Keratinocyte (primary cell): ENCODE data around the gene CEP78. TPM values are rescaled to one million over a fixed set of nuclear protein-coding genes. Genes with fewer than 3 reads are reported as not detected.
"Not testable (repeated sequence)": the region's sequence is repeated elsewhere in the genome, so short reads cannot be mapped to it uniquely, and the experiment has no call there.

ENCODE experiments used
- DNase-seq: peaks from one replicate; pipeline ENCODE4 v3.0.0-alpha.2; 2011; ENCODE audit warnings: low read depth, missing footprints, low spot score
- FAIRE-seq: peaks from 2 replicates; lab custom pipeline; 2011; peaks lifted over from hg19 to GRCh38; lab: Jason Lieb, UNC
- H2AFZ ChIP-seq: 2 replicates; pipeline ENCODE4 v1.6.0; 2012; ENCODE audit warnings: low read length, control low read depth, inconsistent platforms; ENCODE audit not compliant: control insufficient read depth
- H3K27ac ChIP-seq: 2 replicates; pipeline ENCODE4 v1.5.1; 2011; ENCODE audit warnings: low read length; ENCODE audit not compliant: control insufficient read depth, insufficient read depth
- H3K27me3 ChIP-seq: 3 replicates; pipeline ENCODE4 v1.6.0; 2011; ENCODE audit warnings: low read length; ENCODE audit not compliant: control insufficient read depth, insufficient read depth; ENCODE audit errors: extremely low read depth
- H3K36me3 ChIP-seq, 2 experiments: 2 replicates in 1 of 2; 3 replicates in 1 of 2; pipeline ENCODE4 v1.5.1; 2011; ENCODE audit warnings: low read length in 2 of 2, mild to moderate bottlenecking in 1 of 2; ENCODE audit not compliant: control insufficient read depth in 2 of 2, insufficient read depth in 2 of 2; ENCODE audit errors: extremely low read depth in 1 of 2
- H3K4me1 ChIP-seq: 3 replicates; pipeline ENCODE4 v1.5.1; 2011; ENCODE audit warnings: low read length; ENCODE audit not compliant: control insufficient read depth, insufficient read depth; ENCODE audit errors: extremely low read depth
- H3K4me2 ChIP-seq: 3 replicates; pipeline ENCODE4 v1.6.0; 2011; ENCODE audit warnings: low read depth, low read length; ENCODE audit not compliant: control insufficient read depth, insufficient read depth; ENCODE audit errors: extremely low read depth
- H3K4me3 ChIP-seq, 3 experiments: fragments of 200-600 bp in 1 of 3; sonication (generic) in 1 of 3; 2 replicates in 2 of 3; 3 replicates in 1 of 3; pipeline ENCODE4 v1.5.1; 2011 to 2016; ENCODE audit warnings: low read length in 3 of 3, mild to moderate bottlenecking in 3 of 3, control low read depth in 2 of 3, inconsistent platforms in 1 of 3, low read depth in 1 of 3, mixed read lengths in 1 of 3, mixed run types in 1 of 3, moderate library complexity in 1 of 3; ENCODE audit not compliant: control insufficient read depth in 2 of 3, insufficient read depth in 2 of 3; ENCODE audit errors: extremely low read depth in 1 of 3
- H3K79me2 ChIP-seq: 2 replicates; pipeline ENCODE4 v1.6.0; 2012; ENCODE audit warnings: low read length; ENCODE audit not compliant: control insufficient read depth, insufficient read depth
- H3K9ac ChIP-seq: 3 replicates; pipeline ENCODE4 v1.6.0; 2011; ENCODE audit warnings: low read length; ENCODE audit not compliant: control insufficient read depth, insufficient read depth; ENCODE audit errors: extremely low read depth
- H3K9me1 ChIP-seq: 3 replicates; pipeline ENCODE4 v1.6.0; 2011; ENCODE audit warnings: low read length; ENCODE audit not compliant: control insufficient read depth, insufficient read depth; ENCODE audit errors: extremely low read depth
- H3K9me3 ChIP-seq: 2 replicates; pipeline ENCODE4 v1.5.1; 2012; ENCODE audit warnings: low read depth, low read length; ENCODE audit not compliant: control insufficient read depth
- H4K20me1 ChIP-seq: 3 replicates; pipeline ENCODE4 v1.6.0; 2011; ENCODE audit warnings: low read length; ENCODE audit not compliant: control insufficient read depth, insufficient read depth; ENCODE audit errors: extremely low read depth
- EZH2 ChIP-seq: IDR thresholded peaks from one replicate; pipeline ENCODE4 v1.6.1; 2012; ENCODE audit warnings: inconsistent platforms, mild to moderate bottlenecking, low read length, moderate library complexity
- dilution Hi-C: fragments of 300-500 bp; cut with MboI; formaldehyde crosslinking; loops from one replicate; pipeline ENCODE4 v1.7.0; 2020; ENCODE audit warnings: low sequenced_read_pairs; ENCODE audit not compliant: extremely low pct_ligation_motif_present
- polyA plus RNA-seq, 5 experiments: library from polyadenylated mRNA; depleted of rRNA in 3 of 5; stranded (reverse) in 3 of 5; stranded (forward) in 1 of 5; unstranded in 1 of 5; fragments of >200 nt; gene quantifications; 1 replicate in 1 of 5; 2 replicates in 3 of 5; 3 replicates in 1 of 5; pipeline versions ENCODE4 v1.2.1 to v1.2.3, GENCODE V29; 2011 to 2012; ENCODE audit warnings: missing spikeins in 2 of 5, low read depth in 1 of 5, low replicate concordance in 1 of 5
- TF ChIP-seq, protein P1 (sequence below), 3 experiments: IDR thresholded peaks in 1 of 3; conservative IDR thresholded peaks in 1 of 3; optimal IDR thresholded peaks in 1 of 3; 2 replicates in 2 of 3; 3 replicates in 1 of 3; pipeline versions ENCODE3 to v1.5.1; 2011; ENCODE audit warnings: low read length in 3 of 3, mild to moderate bottlenecking in 3 of 3, moderate library complexity in 2 of 3, control low read depth in 1 of 3, inconsistent platforms in 1 of 3; ENCODE audit not compliant: insufficient read depth in 2 of 3; ENCODE audit errors: extremely low read depth in 1 of 3

The CEP78 gene
- polyA plus RNA-seq, 1 donor (not counting 4 experiments of a cell fraction or from before 2014, with no cell fraction given): 13.2 TPM

DNA sequence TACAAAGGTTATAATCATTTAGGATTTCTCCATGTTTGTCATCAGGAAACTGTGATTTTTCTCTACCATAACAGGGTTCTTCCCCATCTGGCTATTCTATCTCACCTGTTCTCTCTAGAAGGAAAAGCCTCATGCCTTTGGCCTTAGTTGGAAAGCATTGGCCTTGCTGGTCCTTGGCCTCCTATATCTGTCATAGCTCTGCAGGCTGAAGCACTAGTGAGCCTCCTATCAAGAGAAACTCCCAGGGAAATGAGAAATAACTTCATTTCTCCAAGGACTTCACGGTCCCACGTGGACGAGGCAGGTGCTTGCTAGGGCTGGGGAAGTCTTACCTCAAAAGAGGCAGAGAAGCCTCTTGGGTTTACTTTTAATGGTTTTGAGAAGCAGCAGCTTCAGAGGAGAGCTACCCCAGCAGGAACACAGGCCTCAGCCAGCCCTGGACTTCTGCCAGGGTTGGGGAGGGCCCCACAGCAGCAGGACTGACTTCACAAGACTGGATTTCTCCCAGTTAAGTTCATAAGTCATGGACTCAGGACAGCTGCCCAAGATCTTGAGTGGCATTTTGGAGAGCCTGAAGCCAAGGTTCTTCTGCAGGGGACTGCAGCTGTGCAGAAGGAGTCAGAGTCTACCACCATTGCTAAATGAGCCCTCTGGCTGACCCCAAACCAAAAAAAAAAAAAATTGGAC, 45.2 kb downstream of the CEP78 start:
- DNase-seq (no peak), FAIRE-seq (peak; percentile 5)
- H3K4me1 ChIP-seq: peaks cover 6% of the 10 kb centered on the region
- H3K9ac ChIP-seq: no peak overlapping the region
- TF ChIP-seq EZH2: no peak
- TF ChIP-seq, protein P1, sequence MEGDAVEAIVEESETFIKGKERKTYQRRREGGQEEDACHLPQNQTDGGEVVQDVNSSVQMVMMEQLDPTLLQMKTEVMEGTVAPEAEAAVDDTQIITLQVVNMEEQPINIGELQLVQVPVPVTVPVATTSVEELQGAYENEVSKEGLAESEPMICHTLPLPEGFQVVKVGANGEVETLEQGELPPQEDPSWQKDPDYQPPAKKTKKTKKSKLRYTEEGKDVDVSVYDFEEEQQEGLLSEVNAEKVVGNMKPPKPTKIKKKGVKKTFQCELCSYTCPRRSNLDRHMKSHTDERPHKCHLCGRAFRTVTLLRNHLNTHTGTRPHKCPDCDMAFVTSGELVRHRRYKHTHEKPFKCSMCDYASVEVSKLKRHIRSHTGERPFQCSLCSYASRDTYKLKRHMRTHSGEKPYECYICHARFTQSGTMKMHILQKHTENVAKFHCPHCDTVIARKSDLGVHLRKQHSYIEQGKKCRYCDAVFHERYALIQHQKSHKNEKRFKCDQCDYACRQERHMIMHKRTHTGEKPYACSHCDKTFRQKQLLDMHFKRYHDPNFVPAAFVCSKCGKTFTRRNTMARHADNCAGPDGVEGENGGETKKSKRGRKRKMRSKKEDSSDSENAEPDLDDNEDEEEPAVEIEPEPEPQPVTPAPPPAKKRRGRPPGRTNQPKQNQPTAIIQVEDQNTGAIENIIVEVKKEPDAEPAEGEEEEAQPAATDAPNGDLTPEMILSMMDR (optimal IDR thresholded peaks at IDR 0.05 in 1 of 3, IDR thresholded peaks at IDR 0.05 in 1 of 3, conservative IDR thresholded peaks at IDR 0.05 in 1 of 3; ENCODE audit: extremely low read depth in 1 of 3, insufficient read depth in 2 of 3, low read length in 3 of 3): no peak
- no peak overlapping the region for H3K4me3 ChIP-seq
- no peaks in the 10 kb centered on the region for H3K36me3 ChIP-seq
- no peaks in the 10 kb centered on the region for H3K9me3 ChIP-seq
- H3K9me1 ChIP-seq: no peaks in the 10 kb centered on the region
- H3K27me3 ChIP-seq: no peaks in the 10 kb centered on the region
- dilution Hi-C loops: no loop called here
- no peaks in the 10 kb centered on the region for H3K79me2 ChIP-seq
- H4K20me1 ChIP-seq: no peaks in the 10 kb centered on the region
- H3K27ac ChIP-seq: no peak overlapping the region
- no peak overlapping the region for H3K4me2 ChIP-seq
- H2AFZ ChIP-seq: no peak overlapping the region

DNA sequence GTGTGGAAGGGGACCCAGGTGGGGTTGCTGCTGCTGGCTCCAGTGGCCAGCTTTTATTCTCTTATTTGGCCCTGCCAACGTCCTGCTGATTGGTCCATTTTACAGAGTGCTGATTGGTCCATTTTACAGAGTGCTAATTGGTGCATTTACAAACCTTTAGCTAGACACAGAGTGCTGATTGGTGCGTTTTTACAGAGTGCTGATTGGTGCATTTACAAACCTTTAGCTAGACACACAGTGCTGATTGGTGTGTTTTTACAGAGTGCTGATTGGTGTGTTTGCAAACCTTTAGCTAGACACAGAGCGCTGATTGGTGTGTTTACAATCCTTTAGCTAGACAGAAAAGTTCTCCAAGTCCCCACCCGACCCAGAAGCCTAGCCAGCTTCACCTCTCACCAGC, 48.3 kb downstream of the CEP78 start:
- H3K4me3 ChIP-seq, H3K9me3 ChIP-seq, DNase-seq, H3K79me2 ChIP-seq, H3K9ac ChIP-seq, dilution Hi-C loops, FAIRE-seq, H3K27me3 ChIP-seq, H3K36me3 ChIP-seq, H2AFZ ChIP-seq, H4K20me1 ChIP-seq, H3K4me2 ChIP-seq, H3K9me1 ChIP-seq, H3K27ac ChIP-seq: not testable (repeated sequence)
- H3K4me1 ChIP-seq: peaks cover 13% of the 10 kb centered on the region

- DNase-seq (no peak), FAIRE-seq (no peak)
- Histone ChIP-seq H3K27ac (no peak overlapping the region), H3K9me1 (no peaks in the 10 kb centered on the region), H3K4me3 (no peak overlapping the region), H3K4me2 (no peak overlapping the region), H4K20me1 (no peaks in the 10 kb centered on the region), H3K4me1 (peaks cover 27% of the 10 kb centered on the region), H3K9me3 (no peaks in the 10 kb centered on the region), H2AFZ (no peak overlapping the region), H3K9ac (no peak overlapping the region), H3K27me3 (no peaks in the 10 kb centered on the region), H3K79me2 (no peaks in the 10 kb centered on the region), H3K36me3 (no peaks in the 10 kb centered on the region)
- dilution Hi-C loops: no loop called here
- no peak for TF ChIP-seq EZH2
- TF ChIP-seq, protein P1 (optimal IDR thresholded peaks at IDR 0.05 in 1 of 3, IDR thresholded peaks at IDR 0.05 in 1 of 3, conservative IDR thresholded peaks at IDR 0.05 in 1 of 3; ENCODE audit: extremely low read depth in 1 of 3, insufficient read depth in 2 of 3, low read length in 3 of 3): no peak
These were observed 50.2 kb downstream of the CEP78 start for GRCh38 chr9:78286125-78286524.
